Vagina (tissue), 2 donors: ENCODE data around the gene ACSF3.

Experiments used
- CTCF ChIP-seq, 3 experiments: fragments of 450-650 bp in 2 of 3; fragments of 200-600 bp in 1 of 3; sonication (generic) in 1 of 3; IDR thresholded peaks; one replicate each; pipeline ENCODE4 v1.5.1; 2017 to 2019; ENCODE audit warnings: antibody characterized with exemption in 3 of 3, mild to moderate bottlenecking in 2 of 3, moderate library complexity in 2 of 3
- POLR2A ChIP-seq, 2 donors: fragments of 450-650 bp; IDR thresholded peaks; one replicate each; pipeline ENCODE4 v1.6.1; 2017; ENCODE audit warnings: antibody characterized with exemption in 2 of 2, mild to moderate bottlenecking in 2 of 2, moderate library complexity in 2 of 2
- POLR2AphosphoS5 ChIP-seq, 2 donors: sonication (generic); formaldehyde crosslinking; IDR thresholded peaks; one replicate each; pipeline ENCODE4 v1.9.0; 2017; ENCODE audit warnings: antibody characterized with exemption in 2 of 2, mild to moderate bottlenecking in 2 of 2, low read depth in 1 of 2; ENCODE audit not compliant: insufficient read depth in 1 of 2

- TF ChIP-seq CTCF (IDR thresholded peaks at IDR 0.05) (no peak), POLR2A (IDR thresholded peaks at IDR 0.05) (no peak), POLR2AphosphoS5 (IDR thresholded peaks at IDR 0.05; ENCODE audit: insufficient read depth in 1 of 2, low read depth in 1 of 2) (no peak)
These were observed 41.3 kb upstream of the ACSF3 start for GRCh38 chr16:89052191-89052889.
